ENCODE data around the gene PURA.

The PURA gene

GRCh38 chr5:140133514-140134167 is 19.7 kb downstream of the PURA start:
- DNase-seq (ENCODE audit: extremely low spot score, insufficient read length, low read depth) (no peak), FAIRE-seq (no peak)

GRCh38 chr5:140134277-140134935 is 20.5 kb downstream of the PURA start:
- no peak for FAIRE-seq
- DNase-seq (ENCODE audit: extremely low spot score, insufficient read length, low read depth) = no peak

- FAIRE-seq = no peak
- no peak for DNase-seq (ENCODE audit: extremely low spot score, insufficient read length, low read depth)
These were observed 21.2 kb downstream of the PURA start for GRCh38 chr5:140135127-140135526.

GRCh38 chr5:140136624-140137023 is 22.7 kb downstream of the PURA start:
- no peak for DNase-seq (ENCODE audit: extremely low spot score, insufficient read length, low read depth)
- FAIRE-seq = no peak

GRCh38 chr5:140140435-140140834 is 26.5 kb downstream of the PURA start:
- FAIRE-seq (no peak), DNase-seq (ENCODE audit: extremely low spot score, insufficient read length, low read depth) (no peak)

- FAIRE-seq (no peak), DNase-seq (ENCODE audit: extremely low spot score, insufficient read length, low read depth) (no peak)
These were observed 27.3 kb downstream of the PURA start for GRCh38 chr5:140141241-140141640.

GRCh38 chr5:140142246-140142645 is 28.3 kb downstream of the PURA start:
- no peak for FAIRE-seq

GRCh38 chr5:140142856-140143255 is 28.9 kb downstream of the PURA start:
- no peak for FAIRE-seq
- DNase-seq (ENCODE audit: extremely low spot score, insufficient read length, low read depth) = no peak

More at GRCh38 chr5:140142246-140142645, 28.3 kb downstream of the PURA start:
- no peak for DNase-seq (ENCODE audit: extremely low spot score, insufficient read length, low read depth)

GRCh38 chr5:140143521-140144258 is 29.8 kb downstream of the PURA start:
- no peak for FAIRE-seq
- DNase-seq (ENCODE audit: extremely low spot score, insufficient read length, low read depth) = no peak

- DNase-seq (ENCODE audit: extremely low spot score, insufficient read length, low read depth) = no peak
- FAIRE-seq = no peak
These were observed 31.3 kb downstream of the PURA start for GRCh38 chr5:140145256-140145655.

GRCh38 chr5:140145818-140146522 is 32.1 kb downstream of the PURA start:
- DNase-seq (ENCODE audit: extremely low spot score, insufficient read length, low read depth) = peak; percentile 46
- FAIRE-seq = no peak

GRCh38 chr5:140146523-140146842 is 32.6 kb downstream of the PURA start:
- no peak for DNase-seq (ENCODE audit: extremely low spot score, insufficient read length, low read depth)
- no peak for FAIRE-seq

GRCh38 chr5:140147460-140147859 is 33.6 kb downstream of the PURA start:
- FAIRE-seq (no peak), DNase-seq (ENCODE audit: extremely low spot score, insufficient read length, low read depth) (no peak)

- FAIRE-seq = no peak
- DNase-seq (ENCODE audit: extremely low spot score, insufficient read length, low read depth) = no peak
These were observed 34.6 kb downstream of the PURA start for GRCh38 chr5:140148508-140148907.

- no peak for DNase-seq (ENCODE audit: extremely low spot score, insufficient read length, low read depth)
- FAIRE-seq = no peak
These were observed 36.3 kb downstream of the PURA start for GRCh38 chr5:140150201-140150600.

- no peak for FAIRE-seq
These were observed 37.5 kb downstream of the PURA start for GRCh38 chr5:140151144-140152021.

GRCh38 chr5:140152022-140152999 is 38.4 kb downstream of the PURA start:
- FAIRE-seq = no peak
- no peak for DNase-seq (ENCODE audit: extremely low spot score, insufficient read length, low read depth)

More at GRCh38 chr5:140151144-140152021, 37.5 kb downstream of the PURA start:
- DNase-seq (ENCODE audit: extremely low spot score, insufficient read length, low read depth) = no peak

- DNase-seq (ENCODE audit: extremely low spot score, insufficient read length, low read depth) (no peak), FAIRE-seq (no peak)
These were observed 39.3 kb downstream of the PURA start for GRCh38 chr5:140153255-140153654.

- no peak for FAIRE-seq
- DNase-seq (ENCODE audit: extremely low spot score, insufficient read length, low read depth) = no peak
These were observed 40.0 kb downstream of the PURA start for GRCh38 chr5:140153905-140154304.
